Measurements from ENCODE around the gene PBX2. TPM values are rescaled to one million over a fixed set of nuclear protein-coding genes. Genes with fewer than 3 reads are reported as not detected.

The PBX2 gene
- total and polyA plus RNA-seq, 9 donors, result 39.3 to 110 (median 90.7) TPM

- Histone ChIP-seq H3K4me1 (ENCODE audit: insufficient read depth) (peaks cover 4% of the 10 kb centered on the region), H3K27ac (peak within 1 kb of the TSS; percentile 21 to 40), H3K36me3 (no peaks in the 10 kb centered on the region), H3K27me3 (no peaks in the 10 kb centered on the region), H3K9me3 (no peaks in the 10 kb centered on the region), H3K4me3 (no peak within 1 kb of the TSS)
- DNase-seq, result peak in 1 of 5 donors; percentile 24
- 70 to 76% (median 70%) methylated on average over 6 of the region's 6 CpGs for WGBS, 3 donors
- TF ChIP-seq EP300 (IDR thresholded peaks at IDR 0.05) (no peak), POLR2A (IDR thresholded peaks at IDR 0.05) (no peak)
- TF ChIP-seq, protein P1, sequence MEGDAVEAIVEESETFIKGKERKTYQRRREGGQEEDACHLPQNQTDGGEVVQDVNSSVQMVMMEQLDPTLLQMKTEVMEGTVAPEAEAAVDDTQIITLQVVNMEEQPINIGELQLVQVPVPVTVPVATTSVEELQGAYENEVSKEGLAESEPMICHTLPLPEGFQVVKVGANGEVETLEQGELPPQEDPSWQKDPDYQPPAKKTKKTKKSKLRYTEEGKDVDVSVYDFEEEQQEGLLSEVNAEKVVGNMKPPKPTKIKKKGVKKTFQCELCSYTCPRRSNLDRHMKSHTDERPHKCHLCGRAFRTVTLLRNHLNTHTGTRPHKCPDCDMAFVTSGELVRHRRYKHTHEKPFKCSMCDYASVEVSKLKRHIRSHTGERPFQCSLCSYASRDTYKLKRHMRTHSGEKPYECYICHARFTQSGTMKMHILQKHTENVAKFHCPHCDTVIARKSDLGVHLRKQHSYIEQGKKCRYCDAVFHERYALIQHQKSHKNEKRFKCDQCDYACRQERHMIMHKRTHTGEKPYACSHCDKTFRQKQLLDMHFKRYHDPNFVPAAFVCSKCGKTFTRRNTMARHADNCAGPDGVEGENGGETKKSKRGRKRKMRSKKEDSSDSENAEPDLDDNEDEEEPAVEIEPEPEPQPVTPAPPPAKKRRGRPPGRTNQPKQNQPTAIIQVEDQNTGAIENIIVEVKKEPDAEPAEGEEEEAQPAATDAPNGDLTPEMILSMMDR (IDR thresholded peaks at IDR 0.05), result no peak
- intact Hi-C loops (cut with DNase I), result loop anchor here in 1 of 4 donors (10.0 kb wide), 1 partner anchor 459 kb away; the partner anchor contains the start of genes DDAH2, LY6G6C and MPIG6B
These were observed 5.8 kb downstream of the PBX2 start, which contains the start of gene AGER for GRCh38 chr6:32184084-32184640. TSS of gene AGER (minus strand) at chr6:32184253. CDS start at chr6:32184222, 31 bp downstream.

DNA sequence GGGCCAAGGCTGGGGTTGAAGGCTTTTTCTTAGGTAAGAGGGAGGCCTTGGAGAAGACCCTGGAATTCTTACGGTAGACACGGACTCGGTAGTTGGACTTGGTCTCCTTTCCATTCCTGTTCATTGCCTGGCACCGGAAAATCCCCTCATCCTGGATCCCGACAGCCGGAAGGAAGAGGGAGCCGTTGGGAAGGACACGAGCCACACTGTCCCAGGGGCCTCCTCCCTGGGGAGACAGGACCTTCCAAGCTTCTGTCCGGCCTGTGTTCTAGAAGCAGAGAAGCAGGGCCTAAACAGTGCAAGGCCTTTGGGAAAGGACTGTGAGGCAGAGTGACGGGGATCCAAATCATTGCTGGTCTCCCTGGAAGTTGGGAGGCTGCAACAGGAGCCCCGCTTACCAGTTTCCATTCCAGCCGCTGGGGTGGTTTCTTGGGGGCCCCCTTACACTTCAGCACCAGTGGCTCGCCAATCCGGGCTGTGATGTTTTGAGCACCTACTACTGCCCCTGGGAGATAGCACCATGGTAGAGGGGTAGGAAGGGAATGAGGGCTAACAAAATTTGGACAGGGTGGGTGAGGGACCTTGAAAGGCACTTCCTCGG, 6.4 kb downstream of the PBX2 start:
- Histone ChIP-seq H3K27me3 (no peaks in the 10 kb centered on the region), H3K4me3 (no peak overlapping the region), H3K9me3 (no peaks in the 10 kb centered on the region), H3K36me3 (no peaks in the 10 kb centered on the region), H3K27ac (peak overlapping the region in 1 of 2 donors; percentile 21), H3K4me1 (ENCODE audit: insufficient read depth) (peaks cover 3% of the 10 kb centered on the region)
- 70 to 80% (median 75%) methylated on average over 15 of the region's 15 CpGs for WGBS, 3 donors
- TF ChIP-seq POLR2A (IDR thresholded peaks at IDR 0.05) (no peak), EP300 (IDR thresholded peaks at IDR 0.05) (no peak)
- TF ChIP-seq, protein P1 (IDR thresholded peaks at IDR 0.05), result no peak
- DNase-seq, result peak in 1 of 5 donors; percentile 28
- intact Hi-C loops (cut with DNase I), result loop anchor here in 1 of 4 donors (10.0 kb wide), 1 partner anchor 459 kb away; the partner anchor contains the start of genes DDAH2, LY6G6C and MPIG6B

- Histone ChIP-seq H3K27me3 (no peaks in the 10 kb centered on the region), H3K9me3 (no peaks in the 10 kb centered on the region), H3K4me3 (no peak overlapping the region), H3K36me3 (no peaks in the 10 kb centered on the region), H3K27ac (peak overlapping the region in 1 of 2 donors; percentile 21), H3K4me1 (ENCODE audit: insufficient read depth) (peaks cover 3% of the 10 kb centered on the region)
- WGBS, 3 donors, result 79 to 86% (median 81%) methylated on average over 3 of the region's 3 CpGs
- intact Hi-C loops (cut with DNase I), result loop anchor here in 1 of 4 donors (10.0 kb wide), 1 partner anchor 458 kb away; the partner anchor contains the start of genes DDAH2, LY6G6C and MPIG6B
- TF ChIP-seq, protein P1 (IDR thresholded peaks at IDR 0.05), result no peak
- TF ChIP-seq EP300 (IDR thresholded peaks at IDR 0.05) (no peak), POLR2A (IDR thresholded peaks at IDR 0.05) (no peak)
- DNase-seq, result no peak
These were observed 7.0 kb downstream of the PBX2 start for GRCh38 chr6:32183030-32183429.

DNA sequence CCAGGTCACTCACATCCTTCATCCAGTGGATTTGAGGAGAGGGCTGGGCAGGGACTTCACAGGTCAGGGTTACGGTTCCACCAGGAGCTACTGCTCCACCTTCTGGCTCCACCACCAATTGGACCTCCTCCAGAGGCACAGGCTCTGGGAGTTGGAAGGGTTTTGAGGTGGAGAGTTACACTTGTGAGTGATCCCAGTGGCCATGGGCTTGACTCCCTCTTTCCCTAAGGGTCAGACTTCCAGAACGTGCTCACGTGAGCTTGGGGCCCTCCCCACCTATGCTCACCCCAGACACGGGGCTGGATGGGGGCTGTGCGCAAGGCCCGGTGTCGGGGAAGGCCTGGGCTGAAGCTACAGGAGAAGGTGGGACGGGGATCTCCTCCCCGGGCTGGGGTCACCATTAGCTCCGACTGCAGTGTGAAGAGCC, 7.4 kb downstream of the PBX2 start:
- intact Hi-C loops (cut with DNase I), result loop anchor here in 1 of 4 donors (10.0 kb wide), 1 partner anchor 458 kb away; the partner anchor contains the start of genes DDAH2, LY6G6C and MPIG6B
- 75 to 81% (median 80%) methylated on average over 10 of the region's 10 CpGs for WGBS, 3 donors

More for the DNA sequence above, 7.4 kb downstream of the PBX2 start:
- DNase-seq, result no peak
- H3K9me3 ChIP-seq, result no peaks in the 10 kb centered on the region
- H3K36me3 ChIP-seq, result no peaks in the 10 kb centered on the region
- TF ChIP-seq POLR2A (IDR thresholded peaks at IDR 0.05), result no peak
- TF ChIP-seq EP300 (IDR thresholded peaks at IDR 0.05), result no peak
- TF ChIP-seq, protein P1 (IDR thresholded peaks at IDR 0.05), result no peak
- H3K4me3 ChIP-seq, result no peak overlapping the region
- H3K27me3 ChIP-seq, result no peaks in the 10 kb centered on the region
- peaks cover 3% of the 10 kb centered on the region for H3K4me1 ChIP-seq (ENCODE audit: insufficient read depth)
- no peak overlapping the region for H3K27ac ChIP-seq

Data from ovary (tissue), 9 donors.